Prostate gland (tissue), 2 donors: ENCODE results near the gene ZC3H12A.

Source experiments
- CTCF ChIP-seq, 4 experiments: fragments of 200-600 bp in 2 of 4; fragments of 450-650 bp in 2 of 4; sonication (generic) in 2 of 4; IDR thresholded peaks; 1 replicate in 3 of 4; 2 replicates in 1 of 4; pipeline ENCODE4 v1.5.1; 2016 to 2019; ENCODE audit warnings: antibody characterized with exemption in 4 of 4, mild to moderate bottlenecking in 2 of 4, moderate library complexity in 2 of 4
- POLR2A ChIP-seq: fragments of 450-650 bp; IDR thresholded peaks from one replicate; pipeline ENCODE4 v1.6.1; 2016; ENCODE audit warnings: antibody characterized with exemption, mild to moderate bottlenecking

- TF ChIP-seq CTCF (IDR thresholded peaks at IDR 0.05) (no peak), POLR2A (no peak)
These were observed 25.5 kb upstream of the ZC3H12A start for GRCh38 chr1:37448691-37449417.
